Spleen (tissue), 11 donors: ENCODE results near the gene RAB11B. TPM values are rescaled to one million over a fixed set of nuclear protein-coding genes. Genes with fewer than 3 reads are reported as not detected.

ENCODE experiments used
- DNase-seq: peaks from one replicate; pipeline ENCODE4 v3.0.0-alpha.2; 2020
- H3K27ac ChIP-seq, 8 donors: fragments of 200-600 bp; sonication (generic) in 7 of 8; 1 replicate in 4 of 8; 2 replicates in 4 of 8; pipeline versions ENCODE4 v1.5.0 to v1.8.0; 2016 to 2021; ENCODE audit warnings: inconsistent platforms in 4 of 8, mild to moderate bottlenecking in 4 of 8, moderate library complexity in 1 of 8
- H3K27me3 ChIP-seq, 7 donors: fragments of 200-600 bp; sonication (generic) in 6 of 7; replicated peaks in 1 of 7; 1 replicate in 4 of 7; 2 replicates in 3 of 7; pipeline versions ENCODE4 v1.5.0 to v1.8.0; 2016 to 2021; ENCODE audit warnings: inconsistent platforms in 3 of 7, mild to moderate bottlenecking in 1 of 7
- H3K36me3 ChIP-seq, 6 donors: fragments of 200-600 bp; sonication (generic) in 5 of 6; 1 replicate in 4 of 6; 2 replicates in 2 of 6; pipeline versions ENCODE4 v1.5.0 to v1.8.0; 2016 to 2021; ENCODE audit warnings: inconsistent platforms in 2 of 6
- H3K4me1 ChIP-seq, 6 donors: fragments of 200-600 bp; sonication (generic) in 5 of 6; 1 replicate in 3 of 6; 2 replicates in 3 of 6; pipeline versions ENCODE4 v1.5.0 to v1.8.0; 2016 to 2021; ENCODE audit warnings: inconsistent platforms in 3 of 6
- H3K4me3 ChIP-seq, 8 donors: fragments of 200-600 bp; sonication (generic) in 7 of 8; 1 replicate in 4 of 8; 2 replicates in 4 of 8; pipeline versions ENCODE4 v1.5.0 to v1.8.0; 2016 to 2021; ENCODE audit warnings: inconsistent platforms in 4 of 8, mild to moderate bottlenecking in 4 of 8, moderate library complexity in 2 of 8
- H3K9me3 ChIP-seq, 8 donors: fragments of 200-600 bp; sonication (generic) in 7 of 8; 1 replicate in 4 of 8; 2 replicates in 4 of 8; pipeline versions ENCODE4 v1.5.0 to v1.8.0; 2016 to 2021; ENCODE audit warnings: inconsistent platforms in 4 of 8
- CTCF ChIP-seq, 11 experiments: fragments of 200-600 bp in 7 of 11; fragments of 450-650 bp in 4 of 11; sonication (generic) in 4 of 11; IDR thresholded peaks in 8 of 11; conservative IDR thresholded peaks in 3 of 11; 1 replicate in 7 of 11; 2 replicates in 4 of 11; pipeline versions ENCODE4 v1.4.0 to v1.8.0; 2016 to 2021; ENCODE audit warnings: antibody characterized with exemption in 11 of 11, inconsistent platforms in 4 of 11, mild to moderate bottlenecking in 1 of 11
- POLR2A ChIP-seq, 3 donors: fragments of 450-650 bp; IDR thresholded peaks; one replicate each; pipeline ENCODE4 v1.5.1; 2017; ENCODE audit warnings: antibody characterized with exemption in 3 of 3, mild to moderate bottlenecking in 1 of 3
- POLR2AphosphoS5 ChIP-seq, 3 donors: sonication (generic); formaldehyde crosslinking; IDR thresholded peaks; one replicate each; pipeline ENCODE4 v1.5.1; 2017; ENCODE audit warnings: antibody characterized with exemption in 3 of 3
- WGBS, 5 donors: extraction: QIAGEN DNeasy Blood & Tissue Kit in 3 of 5; methylation state at CpG; one replicate each; pipeline versions ENCODE4 v1.1.5 to v1.1.7; 2013 to 2018; 5-methylcytosine and 5-hydroxymethylcytosine counted together
- intact Hi-C: fragments of 100-400 bp; cut with DNase I; formaldehyde crosslinking; loops from one replicate; pipeline ENCODE4 v1.15.0; 2023; ENCODE audit warnings: low total_unique reads
- polyA plus RNA-seq, 3 donors: library from polyadenylated mRNA; stranded (reverse); fragments of 200-250 nt; gene quantifications; one replicate each; pipeline ENCODE4 v1.2.1, GENCODE V29; 2013
- total RNA-seq, 7 donors: library from RNA; depleted of rRNA in 3 of 7; stranded (reverse); fragments of >200 nt in 3 of 7; fragmentation: NEBNext Ultra II Directional in 4 of 7; extraction: Animal tissue kit (Norgen Biotek cat#: 25700) in 4 of 7; gene quantifications; one replicate each; pipeline versions ENCODE4 v1.1.0 to v1.2.1, GENCODE V29; 2016 to 2021
- donor health status: healthy with polysubstance abuse.
- donor health status: DM: no; HTN: no; CAD: no; lungs with moderate emphysema.
- donor health status: DM: no; HTN: no; CAD: no.
- donor health status: Bipolar disorder and iron deficiency.
- donor health status: healthy.
- donor health status: DM: no; HTN: no; CAD: no.
- donor health status: DM: yes; HTN: yes; CAD: no.

The RAB11B gene
- total and polyA plus RNA-seq, 10 donors, result 42.0 to 114 (median 84.7) TPM

- intact Hi-C loops, result no loop called here
- no peak for TF ChIP-seq CTCF (IDR thresholded peaks at IDR 0.05 in 8 of 11, conservative IDR thresholded peaks at IDR 0.05 in 3 of 11)
- no peak for TF ChIP-seq POLR2AphosphoS5 (IDR thresholded peaks at IDR 0.05)
- peaks cover 37 to 72% (median 51%) of the 10 kb centered on the region in 6 donors for H3K4me1 ChIP-seq
Observed at GRCh38 chr19:8390617-8390981, 439 bp downstream of the RAB11B start.

GRCh38 chr19:8391198-8392016, 1.2 kb downstream of the RAB11B start:
- peak overlapping the region in 4 of 8 donors; percentile 76 to 83 (median 78) for H3K4me3 ChIP-seq
- no peaks in the 10 kb centered on the region for H3K27me3 ChIP-seq
- H3K4me1 ChIP-seq, result peaks cover 34 to 77% (median 58%) of the 10 kb centered on the region in 6 donors
- 64 to 76% (median 66%) methylated on average over 15 to 23 of the region's 23 CpGs for WGBS, 5 donors
- H3K9me3 ChIP-seq, result peaks cover 0 to 6% (median 0%) of the 10 kb centered on the region in 8 donors
- H3K27ac ChIP-seq, result peak overlapping the region; percentile 60 to 100 (median 100)
- DNase-seq, result peak; percentile 87
- TF ChIP-seq POLR2AphosphoS5 (IDR thresholded peaks at IDR 0.05) (peak in 1 of 3 donors; percentile 18), POLR2A (IDR thresholded peaks at IDR 0.05) (no peak)
- intact Hi-C loops, result no loop called here
- peaks cover 0 to 43% (median 0%) of the 10 kb centered on the region in 6 donors for H3K36me3 ChIP-seq

More at GRCh38 chr19:8390617-8390981, 439 bp downstream of the RAB11B start:
- Histone ChIP-seq H3K9me3 (peaks cover 0 to 8% (median 0%) of the 10 kb centered on the region in 8 donors), H3K27me3 (no peaks in the 10 kb centered on the region), H3K36me3 (peaks cover 0 to 36% (median 0%) of the 10 kb centered on the region in 6 donors), H3K27ac (peak overlapping the region; percentile 98 to 100 (median 100)), H3K4me3 (peak overlapping the region; percentile 54 to 87 (median 80))
- WGBS, 5 donors, result 0 to 2% (median 0%) methylated on average over 20 to 28 of the region's 28 CpGs
- DNase-seq, result peak; percentile 97

GRCh38 chr19:8392017-8392591, 1.9 kb downstream of the RAB11B start:
- peaks cover 34 to 84% (median 64%) of the 10 kb centered on the region in 6 donors for H3K4me1 ChIP-seq
- peaks cover 0 to 37% (median 0%) of the 10 kb centered on the region in 6 donors for H3K36me3 ChIP-seq
- TF ChIP-seq POLR2A (IDR thresholded peaks at IDR 0.05) (no peak), CTCF (IDR thresholded peaks at IDR 0.05 in 8 of 11, conservative IDR thresholded peaks at IDR 0.05 in 3 of 11) (no peak), POLR2AphosphoS5 (IDR thresholded peaks at IDR 0.05) (peak; percentile 7 to 32 (median 11))
- no peaks in the 10 kb centered on the region for H3K27me3 ChIP-seq
- peak overlapping the region in 1 of 8 donors; percentile 77 for H3K4me3 ChIP-seq
- H3K27ac ChIP-seq, result peak overlapping the region; percentile 60 to 100 (median 100)
- H3K9me3 ChIP-seq, result no peaks in the 10 kb centered on the region
- 30 to 56% (median 44%) methylated on average over 9 to 11 of the region's 11 CpGs for WGBS, 5 donors
- intact Hi-C loops, result no loop called here
- DNase-seq, result no peak

- TF ChIP-seq POLR2AphosphoS5 (IDR thresholded peaks at IDR 0.05) (peak in 1 of 3 donors; percentile 15), POLR2A (IDR thresholded peaks at IDR 0.05) (no peak), CTCF (IDR thresholded peaks at IDR 0.05 in 8 of 11, conservative IDR thresholded peaks at IDR 0.05 in 3 of 11) (no peak)
- Histone ChIP-seq H3K36me3 (peaks cover 0 to 45% (median 0%) of the 10 kb centered on the region in 6 donors), H3K4me3 (no peak overlapping the region), H3K27me3 (no peaks in the 10 kb centered on the region), H3K9me3 (no peaks in the 10 kb centered on the region), H3K27ac (peak overlapping the region in 7 of 8 donors; percentile 35 to 100 (median 100)), H3K4me1 (peaks cover 34 to 92% (median 76%) of the 10 kb centered on the region in 6 donors)
- DNase-seq, result no peak
- 72 to 91% (median 74%) methylated on average over 7 to 8 of the region's 8 CpGs for WGBS, 5 donors
- intact Hi-C loops, result no loop called here
Observed at GRCh38 chr19:8393192-8393870, 3.2 kb downstream of the RAB11B start.
